Measurements from ENCODE around the gene UBALD1.

DNA sequence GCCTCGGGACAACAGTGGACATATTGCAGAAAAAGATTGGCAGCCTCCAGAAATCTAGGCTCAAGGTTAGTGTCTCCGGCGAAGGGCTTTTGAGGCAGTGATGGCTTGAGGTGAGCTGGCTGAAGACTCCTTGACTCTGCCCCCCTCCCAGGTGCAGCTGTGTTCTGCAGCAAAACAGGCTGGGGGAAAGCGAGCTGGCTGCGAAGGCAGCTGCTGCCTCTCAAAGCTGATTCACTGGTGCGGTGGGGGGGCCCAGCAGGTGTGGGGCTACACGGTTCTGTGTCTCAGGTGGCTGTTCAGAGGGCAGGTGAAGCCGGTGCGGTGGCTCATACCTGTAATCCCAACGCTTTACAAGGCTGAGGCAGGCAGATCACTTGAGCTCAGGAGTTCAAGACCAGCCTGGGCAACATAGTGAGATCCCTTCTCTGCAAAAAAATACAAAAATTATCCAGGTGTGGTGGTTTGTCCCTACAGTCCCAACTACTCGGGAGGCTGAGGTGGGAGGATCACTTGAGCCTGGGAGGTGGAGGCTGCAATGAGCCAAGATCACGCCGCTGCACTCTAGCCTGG is 35.6 kb downstream of the UBALD1 start:
- TF ChIP-seq, protein P1, sequence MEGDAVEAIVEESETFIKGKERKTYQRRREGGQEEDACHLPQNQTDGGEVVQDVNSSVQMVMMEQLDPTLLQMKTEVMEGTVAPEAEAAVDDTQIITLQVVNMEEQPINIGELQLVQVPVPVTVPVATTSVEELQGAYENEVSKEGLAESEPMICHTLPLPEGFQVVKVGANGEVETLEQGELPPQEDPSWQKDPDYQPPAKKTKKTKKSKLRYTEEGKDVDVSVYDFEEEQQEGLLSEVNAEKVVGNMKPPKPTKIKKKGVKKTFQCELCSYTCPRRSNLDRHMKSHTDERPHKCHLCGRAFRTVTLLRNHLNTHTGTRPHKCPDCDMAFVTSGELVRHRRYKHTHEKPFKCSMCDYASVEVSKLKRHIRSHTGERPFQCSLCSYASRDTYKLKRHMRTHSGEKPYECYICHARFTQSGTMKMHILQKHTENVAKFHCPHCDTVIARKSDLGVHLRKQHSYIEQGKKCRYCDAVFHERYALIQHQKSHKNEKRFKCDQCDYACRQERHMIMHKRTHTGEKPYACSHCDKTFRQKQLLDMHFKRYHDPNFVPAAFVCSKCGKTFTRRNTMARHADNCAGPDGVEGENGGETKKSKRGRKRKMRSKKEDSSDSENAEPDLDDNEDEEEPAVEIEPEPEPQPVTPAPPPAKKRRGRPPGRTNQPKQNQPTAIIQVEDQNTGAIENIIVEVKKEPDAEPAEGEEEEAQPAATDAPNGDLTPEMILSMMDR (IDR thresholded peaks at IDR 0.05): no peak
- TF ChIP-seq POLR2AphosphoS5 (IDR thresholded peaks at IDR 0.05; ENCODE audit: low read depth, low read length): no peak
- no peak for TF ChIP-seq SIN3A (IDR thresholded peaks at IDR 0.05; ENCODE audit: borderline replicate concordance, insufficient read depth, low read depth, low read length)
- TF ChIP-seq, protein P2, sequence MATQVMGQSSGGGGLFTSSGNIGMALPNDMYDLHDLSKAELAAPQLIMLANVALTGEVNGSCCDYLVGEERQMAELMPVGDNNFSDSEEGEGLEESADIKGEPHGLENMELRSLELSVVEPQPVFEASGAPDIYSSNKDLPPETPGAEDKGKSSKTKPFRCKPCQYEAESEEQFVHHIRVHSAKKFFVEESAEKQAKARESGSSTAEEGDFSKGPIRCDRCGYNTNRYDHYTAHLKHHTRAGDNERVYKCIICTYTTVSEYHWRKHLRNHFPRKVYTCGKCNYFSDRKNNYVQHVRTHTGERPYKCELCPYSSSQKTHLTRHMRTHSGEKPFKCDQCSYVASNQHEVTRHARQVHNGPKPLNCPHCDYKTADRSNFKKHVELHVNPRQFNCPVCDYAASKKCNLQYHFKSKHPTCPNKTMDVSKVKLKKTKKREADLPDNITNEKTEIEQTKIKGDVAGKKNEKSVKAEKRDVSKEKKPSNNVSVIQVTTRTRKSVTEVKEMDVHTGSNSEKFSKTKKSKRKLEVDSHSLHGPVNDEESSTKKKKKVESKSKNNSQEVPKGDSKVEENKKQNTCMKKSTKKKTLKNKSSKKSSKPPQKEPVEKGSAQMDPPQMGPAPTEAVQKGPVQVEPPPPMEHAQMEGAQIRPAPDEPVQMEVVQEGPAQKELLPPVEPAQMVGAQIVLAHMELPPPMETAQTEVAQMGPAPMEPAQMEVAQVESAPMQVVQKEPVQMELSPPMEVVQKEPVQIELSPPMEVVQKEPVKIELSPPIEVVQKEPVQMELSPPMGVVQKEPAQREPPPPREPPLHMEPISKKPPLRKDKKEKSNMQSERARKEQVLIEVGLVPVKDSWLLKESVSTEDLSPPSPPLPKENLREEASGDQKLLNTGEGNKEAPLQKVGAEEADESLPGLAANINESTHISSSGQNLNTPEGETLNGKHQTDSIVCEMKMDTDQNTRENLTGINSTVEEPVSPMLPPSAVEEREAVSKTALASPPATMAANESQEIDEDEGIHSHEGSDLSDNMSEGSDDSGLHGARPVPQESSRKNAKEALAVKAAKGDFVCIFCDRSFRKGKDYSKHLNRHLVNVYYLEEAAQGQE (IDR thresholded peaks at IDR 0.05; ENCODE audit: insufficient read depth in 1 of 2, low read depth in 2 of 2, low read length in 1 of 2): no peak

Measured in Panc1 (cell line).